ENCODE data around the gene MMP28.

- TF ChIP-seq CTCF (IDR thresholded peaks at IDR 0.05; ENCODE audit: insufficient read depth, low read length, poor library complexity, severe bottlenecking), result no peak
- no peak for TF ChIP-seq EZH2phosphoT487 (conservative IDR thresholded peaks at IDR 0.05; ENCODE audit: low read length)
Observed at GRCh38 chr17:35757243-35757642, 38.2 kb downstream of the MMP28 start.
